Inflammatory macrophage treated with lipopolysaccharide for 4 hours (primary cell): ENCODE measurements around the gene ACBD4.

Experiments
- DNase-seq: peaks from one replicate; pipeline ENCODE4 v3.0.0-alpha.2; 2020

The ACBD4 gene

GRCh38 chr17:45161288-45162024 is 26.0 kb downstream of the ACBD4 start, which contains the start of gene HEXIM2:
TSS of gene HEXIM2 (plus strand) at chr17:45161875. CDS start at chr17:45162794, 919 bp downstream.
- peak; percentile 100 for DNase-seq

DNA sequence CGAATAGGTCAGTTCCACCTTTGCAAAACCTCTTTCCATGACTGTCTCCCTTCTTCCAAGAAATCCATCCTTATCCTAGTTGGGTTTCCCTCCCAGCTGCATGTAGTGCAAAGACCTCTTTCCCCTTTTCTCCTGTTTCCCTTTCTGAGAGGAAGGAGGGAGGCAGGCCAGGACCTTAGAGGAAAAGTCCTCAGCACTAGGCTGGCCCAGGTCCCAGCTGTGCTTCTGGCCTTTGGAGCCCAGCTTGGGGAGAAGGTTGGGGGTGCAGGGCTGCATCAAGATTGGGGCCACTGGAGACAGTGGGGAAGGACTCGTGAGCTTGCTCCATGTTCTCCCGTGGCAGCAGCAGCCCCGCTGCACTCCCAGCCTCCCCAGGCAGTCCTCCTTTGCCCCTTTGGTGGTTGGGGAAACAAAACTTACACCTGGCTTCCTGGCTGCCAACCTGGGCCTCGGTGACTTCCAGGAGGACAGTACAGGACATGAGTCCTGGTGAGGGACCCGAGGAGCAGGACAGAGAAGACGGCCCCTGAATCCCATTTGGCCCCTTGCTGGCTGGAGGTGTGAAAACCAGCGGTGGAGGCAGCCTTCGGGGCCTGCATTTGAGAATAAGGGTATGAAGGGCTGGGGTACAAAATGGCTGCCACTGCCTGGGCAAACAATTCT is 26.7 kb downstream of the ACBD4 start:
- no peak for DNase-seq

GRCh38 chr17:45164734-45165269 is 29.3 kb downstream of the ACBD4 start:
- no peak for DNase-seq

- DNase-seq, result no peak
Observed at GRCh38 chr17:45168991-45169752, 33.7 kb downstream of the ACBD4 start.

- no peak for DNase-seq
Observed at GRCh38 chr17:45170280-45170930, 34.9 kb downstream of the ACBD4 start.

DNA sequence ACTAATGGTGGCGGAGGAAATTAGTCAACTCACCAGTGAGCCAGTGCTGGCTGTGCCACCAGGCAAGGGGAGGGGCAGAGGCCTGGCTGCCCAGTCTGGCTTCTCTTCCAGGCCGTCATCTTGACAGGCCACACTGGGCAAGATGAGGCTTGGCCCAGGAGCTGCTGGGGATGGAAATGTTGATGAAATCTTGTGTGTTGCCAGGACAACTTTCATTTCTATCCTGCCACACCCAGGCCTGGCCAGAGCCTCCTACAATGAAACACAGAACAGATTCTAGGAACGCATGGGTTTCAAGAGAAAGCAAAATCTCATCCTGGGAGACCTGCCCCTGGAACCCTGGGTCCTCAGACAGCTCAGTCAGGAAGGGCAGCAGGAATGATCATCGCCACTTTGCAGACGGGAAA is 35.4 kb downstream of the ACBD4 start:
- DNase-seq, result peak; percentile 84

GRCh38 chr17:45171338-45172231 is 36.1 kb downstream of the ACBD4 start:
- DNase-seq, result peak; percentile 48

DNA sequence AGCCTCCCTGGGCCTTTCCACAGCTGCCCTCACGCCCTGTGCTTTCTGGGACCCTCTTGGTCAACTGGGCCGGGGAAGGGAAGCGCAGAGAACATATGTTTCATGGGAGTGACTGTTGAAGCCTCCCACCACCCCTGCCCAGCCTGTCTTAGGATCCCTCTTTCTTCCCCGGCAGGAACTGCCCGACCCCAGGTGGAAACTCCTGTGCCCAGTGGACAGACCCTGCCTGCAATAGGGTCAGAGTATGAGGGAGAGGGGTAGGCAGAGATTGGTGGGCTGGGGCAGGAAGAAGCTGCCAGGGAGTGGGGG is 36.7 kb downstream of the ACBD4 start:
- no peak for DNase-seq

DNA sequence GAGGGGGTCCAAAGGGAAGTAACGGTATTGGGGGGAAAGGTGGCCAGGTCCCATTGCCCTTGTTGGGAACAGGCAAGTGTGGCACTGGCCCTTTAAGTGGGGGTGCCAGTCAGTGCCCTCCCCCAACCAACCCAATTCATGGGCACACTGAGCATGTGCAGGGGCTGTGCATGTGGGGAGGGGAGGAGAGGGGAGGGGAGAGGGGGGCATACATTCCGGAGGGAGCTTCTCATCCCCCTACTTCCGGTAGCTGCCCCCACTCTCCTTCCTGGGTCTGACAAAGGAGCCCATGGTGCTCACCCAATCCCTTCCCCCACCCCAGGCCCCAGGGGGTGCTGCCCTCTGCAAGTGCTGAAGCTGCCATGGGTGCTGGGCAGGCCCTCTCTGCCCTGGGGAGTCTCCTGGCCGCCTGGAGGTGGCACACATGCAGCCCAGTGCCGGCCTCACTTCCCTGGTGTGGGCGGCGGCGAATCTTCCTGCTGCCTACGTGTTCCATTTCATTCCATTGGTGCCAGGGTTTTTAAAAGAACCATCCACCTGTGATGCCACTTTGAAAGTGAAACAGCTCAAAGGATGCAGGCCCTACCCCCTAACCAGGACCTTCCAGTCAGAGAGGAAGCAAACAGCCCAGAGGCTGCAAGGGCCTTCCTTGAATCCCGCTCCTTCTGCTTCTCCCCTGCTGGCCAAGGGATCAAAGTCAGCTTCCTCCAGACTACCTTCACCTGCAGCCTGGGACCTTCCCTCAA is 37.2 kb downstream of the ACBD4 start:
- peak; percentile 42 for DNase-seq

DNA sequence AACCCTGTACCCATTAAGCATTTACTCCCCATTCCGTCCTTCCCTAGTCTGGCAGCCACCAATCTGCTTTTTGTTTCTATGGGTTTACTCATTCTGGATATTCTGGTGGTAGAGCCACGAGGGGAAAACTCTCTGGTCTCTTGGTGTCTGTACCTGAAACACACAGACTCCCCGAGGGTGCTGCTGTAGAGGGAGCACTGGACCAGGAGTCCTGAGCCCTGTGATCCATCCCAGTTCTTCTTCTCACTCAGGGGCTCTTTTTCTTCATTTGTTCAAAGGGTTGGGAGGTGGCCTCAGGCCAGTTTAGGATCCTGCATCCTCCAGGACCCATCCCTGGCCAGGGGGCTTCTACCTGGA is 40.2 kb downstream of the ACBD4 start:
- DNase-seq, result no peak

- no peak for DNase-seq
Observed at GRCh38 chr17:45177563-45177962, 42.1 kb downstream of the ACBD4 start.

- no peak for DNase-seq
Observed at GRCh38 chr17:45184144-45184543, 48.7 kb downstream of the ACBD4 start.

DNA sequence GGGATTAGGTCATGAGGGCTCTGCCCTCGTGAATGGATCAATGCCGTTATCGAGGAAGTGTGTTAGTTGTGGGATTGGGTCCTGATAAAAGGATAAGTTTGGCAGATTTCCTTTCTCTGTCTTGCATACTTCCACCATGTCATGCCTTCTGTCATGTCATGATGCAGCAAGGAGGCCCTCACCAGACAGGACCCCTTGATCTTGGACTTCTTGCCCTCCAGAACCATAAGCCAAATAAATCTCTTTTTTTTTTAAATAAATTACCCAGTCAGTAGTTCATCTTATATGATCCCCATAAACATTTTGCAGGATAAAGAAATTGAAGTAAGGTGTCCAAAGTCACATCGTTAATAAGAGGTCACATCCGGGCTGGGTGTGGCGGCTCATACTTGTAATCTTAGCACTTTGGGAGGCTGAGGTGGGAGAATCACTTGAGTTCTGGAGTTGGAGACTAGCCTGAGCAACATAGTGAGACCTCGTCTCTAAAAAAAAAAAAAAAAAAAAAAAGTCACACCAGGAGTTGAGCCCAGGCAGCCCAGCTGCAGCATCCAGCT is 51.4 kb downstream of the ACBD4 start:
- no peak for DNase-seq

GRCh38 chr17:45189009-45189408 is 53.5 kb downstream of the ACBD4 start:
- DNase-seq, result no peak

DNA sequence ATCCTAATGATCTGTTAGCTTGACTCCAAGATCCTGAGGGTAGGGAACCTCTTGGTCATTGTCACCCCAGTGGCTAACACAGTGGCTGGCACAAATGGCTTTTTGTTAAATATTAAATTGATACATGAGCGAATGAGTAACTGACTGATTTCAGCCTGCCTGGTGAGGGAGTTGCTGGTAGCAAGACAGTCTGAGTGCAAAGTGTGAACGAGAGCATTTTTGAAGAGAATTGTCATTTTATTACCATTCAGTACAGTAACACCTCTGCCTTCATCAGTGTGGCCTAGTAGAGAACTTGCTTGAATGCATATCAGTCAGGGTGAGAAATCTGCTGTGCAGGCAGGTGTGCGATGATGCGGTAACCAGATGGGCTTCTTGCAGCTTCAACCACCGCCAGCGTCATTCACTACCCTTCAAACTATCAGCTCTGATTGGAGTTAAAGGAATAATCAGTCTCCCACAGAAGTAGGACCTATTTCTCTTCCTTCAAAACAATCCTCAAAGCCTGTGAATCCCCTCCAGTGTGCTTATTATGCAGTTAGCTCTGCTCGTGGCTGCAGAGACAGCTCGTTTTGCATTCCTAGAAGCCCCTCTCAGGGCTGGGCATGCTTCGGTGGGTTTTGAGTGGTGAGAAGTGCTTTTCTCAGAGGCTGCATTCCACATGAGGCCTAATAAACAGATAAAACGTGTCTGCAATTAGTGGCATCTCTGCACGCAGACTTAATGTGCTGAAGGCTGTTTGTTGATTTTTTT is 55.2 kb downstream of the ACBD4 start:
- no peak for DNase-seq
